Subcutaneous adipose tissue (tissue), 4 donors: ENCODE measurements around the gene RAB18. TPM values are rescaled to one million over a fixed set of nuclear protein-coding genes. Genes with fewer than 3 reads are reported as not detected.

ENCODE experiments used
- total RNA-seq, 4 donors: library from RNA; depleted of rRNA; stranded (reverse); fragments of >200 nt; gene quantifications; one replicate each; pipeline ENCODE4 v1.1.0, GENCODE V29; 2016
- TF ChIP-seq, protein P1 (sequence below): fragments of 450-650 bp; IDR thresholded peaks from one replicate; pipeline ENCODE4 v1.5.1; 2016; ENCODE audit warnings: low read depth, mild to moderate bottlenecking, control low read depth, antibody characterized with exemption, moderate library complexity

The RAB18 gene
- total RNA-seq: 10 to 100 TPM; 43.0 to 69.0 (median 51.5) TPM

DNA sequence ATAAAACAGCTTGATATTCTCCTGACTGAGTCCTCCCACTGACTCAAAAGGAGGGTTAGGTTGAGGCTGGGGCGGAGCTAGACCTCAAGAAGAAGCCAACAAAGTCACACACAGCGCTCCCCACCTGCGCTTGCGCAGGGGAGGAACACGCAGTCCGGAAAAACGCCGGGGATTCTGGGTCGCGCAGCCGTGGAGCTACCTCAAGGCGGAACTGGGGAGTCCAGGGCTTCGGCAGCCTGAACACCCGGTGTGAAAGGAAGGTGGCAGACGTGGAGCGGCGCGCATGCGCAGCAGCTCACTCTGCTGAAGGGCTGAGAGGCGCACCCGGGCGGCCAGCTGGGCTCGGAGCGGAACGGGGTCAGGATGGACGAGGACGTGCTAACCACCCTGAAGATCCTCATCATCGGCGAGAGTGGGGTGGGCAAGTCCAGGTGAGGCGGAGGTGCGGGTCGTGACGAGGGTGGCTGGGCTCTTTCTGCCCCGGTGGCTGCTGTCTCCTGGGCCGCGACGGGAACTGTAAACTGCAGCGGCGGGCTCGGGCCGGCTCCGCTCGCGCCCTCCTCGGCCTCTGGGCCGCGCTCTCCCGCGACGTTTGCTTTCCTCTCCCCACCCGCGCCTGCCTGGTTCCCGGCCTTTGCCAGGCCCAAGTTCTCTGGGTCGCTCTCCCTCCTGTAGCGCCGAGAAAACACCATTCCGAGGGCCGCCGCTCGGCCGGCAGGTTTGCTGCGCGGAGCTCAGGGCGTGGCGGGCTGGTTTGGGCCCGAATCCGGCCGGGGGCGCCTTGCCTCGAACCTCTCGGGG, at the start of gene RAB18:
Gene RAB18, plus strand, starts transcription at position 298 of the 801 bp plus-strand sequence. Its CDS starts 66 bp downstream, at position 364.
- TF ChIP-seq, protein P1, sequence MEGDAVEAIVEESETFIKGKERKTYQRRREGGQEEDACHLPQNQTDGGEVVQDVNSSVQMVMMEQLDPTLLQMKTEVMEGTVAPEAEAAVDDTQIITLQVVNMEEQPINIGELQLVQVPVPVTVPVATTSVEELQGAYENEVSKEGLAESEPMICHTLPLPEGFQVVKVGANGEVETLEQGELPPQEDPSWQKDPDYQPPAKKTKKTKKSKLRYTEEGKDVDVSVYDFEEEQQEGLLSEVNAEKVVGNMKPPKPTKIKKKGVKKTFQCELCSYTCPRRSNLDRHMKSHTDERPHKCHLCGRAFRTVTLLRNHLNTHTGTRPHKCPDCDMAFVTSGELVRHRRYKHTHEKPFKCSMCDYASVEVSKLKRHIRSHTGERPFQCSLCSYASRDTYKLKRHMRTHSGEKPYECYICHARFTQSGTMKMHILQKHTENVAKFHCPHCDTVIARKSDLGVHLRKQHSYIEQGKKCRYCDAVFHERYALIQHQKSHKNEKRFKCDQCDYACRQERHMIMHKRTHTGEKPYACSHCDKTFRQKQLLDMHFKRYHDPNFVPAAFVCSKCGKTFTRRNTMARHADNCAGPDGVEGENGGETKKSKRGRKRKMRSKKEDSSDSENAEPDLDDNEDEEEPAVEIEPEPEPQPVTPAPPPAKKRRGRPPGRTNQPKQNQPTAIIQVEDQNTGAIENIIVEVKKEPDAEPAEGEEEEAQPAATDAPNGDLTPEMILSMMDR: no peak

DNA sequence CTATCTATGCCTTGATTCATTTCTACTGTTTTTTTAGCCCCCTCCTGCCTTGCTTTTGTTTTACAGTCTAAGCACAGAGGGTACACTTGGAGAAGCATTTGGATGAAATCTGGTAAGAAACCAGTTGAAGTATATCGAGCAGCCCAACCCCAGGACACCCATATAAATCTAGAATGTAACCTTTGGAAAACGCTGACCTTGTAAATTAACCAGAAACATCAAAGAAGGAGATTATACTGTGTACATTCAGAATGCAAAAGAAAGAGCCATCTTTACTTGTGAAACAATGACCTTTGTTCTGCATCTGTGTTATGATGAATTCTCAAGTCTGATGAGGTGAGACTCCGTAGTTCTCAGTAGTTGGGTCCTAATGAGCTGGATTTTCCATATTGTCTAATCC, 49.3 kb upstream of the RAB18 start:
- TF ChIP-seq, protein P1: no peak

DNA sequence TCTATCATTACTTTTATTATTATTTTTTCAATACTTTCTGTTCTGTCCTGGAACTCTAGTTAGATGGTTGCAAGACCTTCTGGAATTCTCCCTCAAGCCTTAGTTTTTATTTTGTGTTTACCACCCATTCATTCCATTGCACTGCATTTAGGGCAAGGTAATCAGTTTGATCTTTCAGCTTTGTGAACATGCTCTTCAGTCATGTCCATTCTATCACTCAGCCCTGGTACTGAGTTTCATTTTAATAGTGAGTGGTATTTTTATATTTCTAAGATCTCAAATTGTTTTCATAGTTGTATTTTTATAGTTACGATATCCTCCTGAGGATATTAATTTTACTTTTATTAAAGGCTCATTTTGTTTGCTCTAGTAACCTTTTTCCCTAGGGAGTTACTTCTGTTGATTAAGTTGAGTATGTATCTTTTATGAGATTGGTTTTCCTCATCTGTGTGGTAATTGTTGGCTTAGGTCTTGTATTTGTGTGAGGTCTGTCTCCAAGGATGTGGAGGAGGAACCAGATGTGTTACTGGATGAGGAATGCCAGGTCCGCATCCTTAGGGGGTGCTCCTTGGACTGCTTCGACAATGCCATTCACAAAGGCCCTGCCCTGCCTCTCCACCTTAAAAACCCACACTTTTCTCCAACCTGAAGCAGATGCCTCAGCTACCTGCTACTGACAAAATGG, 46.7 kb upstream of the RAB18 start:
- TF ChIP-seq, protein P1: no peak

DNA sequence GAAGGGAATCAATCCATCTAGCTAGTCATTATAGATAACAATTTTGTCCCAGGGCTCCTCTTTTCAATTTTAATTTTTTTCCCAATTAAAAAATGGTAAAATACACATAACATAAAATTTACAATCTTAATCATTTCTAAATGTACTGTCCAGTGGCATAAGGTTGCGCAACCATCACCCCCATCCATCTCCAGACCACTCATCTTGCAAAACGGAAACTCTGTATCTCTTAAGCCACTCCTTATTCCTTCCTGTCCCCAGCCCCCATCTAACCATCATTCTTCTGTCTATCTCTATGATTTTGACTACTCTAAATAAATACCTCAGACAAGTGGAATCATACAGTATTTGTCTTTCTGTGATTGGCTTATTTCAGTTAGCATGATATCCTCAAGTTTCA, 46.1 kb upstream of the RAB18 start:
- TF ChIP-seq, protein P1: no peak

DNA sequence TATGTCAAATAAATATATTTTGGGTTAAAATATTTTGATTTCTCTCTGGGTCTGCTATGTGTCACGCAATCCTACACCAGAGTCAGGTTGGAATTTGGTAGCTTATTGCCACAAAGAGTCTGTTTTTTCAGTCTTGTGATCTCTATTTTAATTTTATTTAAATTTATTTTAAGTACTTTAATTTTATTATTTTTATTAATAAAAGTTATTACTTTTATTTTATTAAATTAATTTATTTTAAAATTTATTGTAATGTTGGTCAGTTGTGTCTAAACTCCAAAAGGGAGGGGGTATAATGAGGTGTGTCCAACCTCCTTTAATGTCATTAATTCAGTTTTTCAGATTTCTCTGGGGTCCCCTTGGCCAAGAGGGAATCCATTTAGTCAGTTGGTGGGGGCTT, 42.8 kb upstream of the RAB18 start:
- TF ChIP-seq, protein P1: no peak

- TF ChIP-seq, protein P1: no peak
These were observed 40.1 kb upstream of the RAB18 start for GRCh38 chr10:27463961-27464360.

GRCh38 chr10:27464993-27465392, 39.1 kb upstream of the RAB18 start:
- TF ChIP-seq, protein P1: no peak
